Hypothalamus (tissue), 51 donors: ENCODE data around the gene EMCN.

ENCODE experiments used
- DNase-seq, 51 donors: peaks; one replicate each; lab custom pipeline; 2025; lab: John Stamatoyannopoulos, UW

The EMCN gene

DNA sequence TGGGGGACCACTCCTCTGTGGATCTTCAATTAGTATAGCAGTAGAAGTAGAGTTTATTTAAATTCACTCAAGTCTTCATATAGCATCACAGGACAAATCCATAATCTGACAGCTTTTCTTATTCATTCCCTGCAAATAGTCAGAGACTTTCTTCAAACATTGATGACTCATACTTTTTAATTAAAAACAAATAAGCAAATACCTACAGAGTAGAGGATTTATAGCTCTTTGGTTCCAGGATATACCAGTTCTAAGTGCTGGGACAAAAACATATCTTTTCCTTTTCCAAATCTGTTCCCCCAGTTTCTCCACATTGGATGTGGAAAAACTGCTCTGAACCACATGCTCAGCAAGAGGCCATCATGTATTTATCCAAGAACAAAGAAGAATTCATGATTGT is 24.1 kb downstream of the EMCN start:
- no peak for DNase-seq

- DNase-seq, result no peak
Measured at GRCh38 chr4:100492129-100492528, 25.7 kb downstream of the EMCN start.

DNA sequence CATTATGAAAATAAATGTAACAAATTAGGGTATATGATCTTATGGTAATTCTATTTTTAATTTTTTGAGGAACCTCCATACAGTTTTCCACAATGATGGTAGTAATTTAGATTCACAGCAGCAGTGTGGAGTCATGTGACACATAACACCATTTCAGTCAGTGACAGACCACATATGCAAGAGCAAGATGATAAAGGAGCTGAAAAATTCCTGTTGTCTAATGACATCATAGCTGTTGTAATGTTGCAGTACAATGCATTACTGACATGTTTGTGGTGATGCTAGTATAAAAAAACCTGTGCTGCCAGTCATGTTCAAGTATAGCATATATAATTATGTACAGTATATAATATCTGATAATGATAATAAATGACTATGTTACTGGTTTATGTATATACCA is 28.5 kb downstream of the EMCN start:
- DNase-seq, result no peak

GRCh38 chr4:100486496-100486895 is 31.3 kb downstream of the EMCN start:
- no peak for DNase-seq

DNA sequence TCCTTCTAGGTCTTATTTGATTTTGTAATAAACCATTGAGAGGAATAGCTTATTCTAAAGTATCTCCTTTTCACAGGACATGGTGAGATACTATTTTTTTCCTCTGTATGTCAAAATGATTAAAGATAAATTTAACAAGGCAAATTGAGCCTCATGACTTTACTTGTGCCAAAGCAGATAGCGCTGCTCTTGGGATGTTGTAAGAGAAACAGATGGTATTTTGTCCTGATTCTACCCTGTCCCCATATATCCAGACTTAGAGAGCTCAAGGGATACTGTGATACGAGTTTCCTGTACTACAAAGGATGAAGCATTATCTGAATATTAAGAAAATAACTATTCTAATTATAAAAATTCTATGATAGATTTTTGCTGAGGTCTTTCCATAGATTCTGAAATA is 34.0 kb downstream of the EMCN start:
- no peak for DNase-seq

- no peak for DNase-seq
Measured at GRCh38 chr4:100479971-100480370, 37.9 kb downstream of the EMCN start.

DNA sequence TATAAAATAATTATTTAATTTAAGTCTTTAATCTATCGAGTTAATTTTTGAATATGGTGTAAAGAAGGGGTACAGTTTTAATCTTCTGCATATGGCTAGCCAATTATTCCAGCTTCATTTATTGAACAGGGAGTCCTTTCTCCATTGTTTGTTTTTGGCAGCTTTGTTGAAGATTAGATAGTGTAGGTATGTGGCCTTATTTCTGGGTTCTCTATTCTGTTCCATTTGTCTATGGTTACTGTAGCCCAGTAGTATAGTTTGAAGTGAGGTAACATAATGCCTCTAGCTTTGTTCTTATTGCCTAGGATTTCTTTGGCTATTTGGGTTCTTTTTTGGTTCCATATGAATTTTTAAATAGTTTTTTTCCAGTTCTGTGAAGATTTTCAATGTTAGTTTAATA is 48.3 kb downstream of the EMCN start:
- no peak for DNase-seq

- DNase-seq, result no peak
Measured at GRCh38 chr4:100466501-100466900, 51.3 kb downstream of the EMCN start.

- DNase-seq, result no peak
Measured at GRCh38 chr4:100461807-100462605, 55.8 kb downstream of the EMCN start.

DNA sequence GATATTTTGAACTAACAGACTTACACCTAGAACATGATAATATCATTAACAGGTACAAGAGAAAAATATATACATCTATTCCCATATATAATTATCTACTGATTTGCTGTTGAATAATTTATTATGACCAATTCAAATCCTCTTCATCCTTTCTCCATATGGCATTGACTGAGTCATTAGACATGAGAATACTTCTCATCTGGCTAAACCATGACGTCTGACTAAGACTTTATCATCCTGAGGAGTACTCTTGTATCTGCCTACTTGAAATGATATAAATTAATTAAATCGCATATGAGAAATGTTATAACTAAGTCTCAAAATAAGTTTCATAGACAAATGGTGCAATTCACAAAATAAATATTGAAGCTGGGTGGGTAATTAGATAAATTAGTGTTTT is 67.4 kb downstream of the EMCN start:
- DNase-seq, result no peak

DNA sequence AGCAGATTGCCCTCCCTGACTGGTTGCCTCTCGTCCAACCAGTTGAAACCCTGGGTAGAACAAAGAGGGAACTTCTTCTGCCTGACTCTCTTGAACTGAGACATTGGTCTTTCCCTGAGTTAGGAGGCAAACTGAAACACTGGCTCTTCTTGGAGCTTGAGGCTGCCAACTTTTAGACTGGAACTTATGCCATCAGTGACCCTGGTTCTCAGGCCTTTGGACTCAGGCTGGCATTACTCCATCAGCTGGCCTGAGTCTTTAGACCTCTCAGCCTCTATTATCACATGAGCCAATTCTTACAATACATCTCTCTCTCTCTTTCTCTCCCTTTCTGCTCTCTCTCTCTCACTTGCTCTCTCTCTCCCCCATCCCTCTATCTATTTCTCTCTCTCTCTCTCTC is 86.4 kb downstream of the EMCN start:
- DNase-seq, result no peak

GRCh38 chr4:100430451-100430850 is 87.4 kb downstream of the EMCN start:
- no peak for DNase-seq

GRCh38 chr4:100429616-100430015 is 88.2 kb downstream of the EMCN start:
- DNase-seq, result no peak

DNA sequence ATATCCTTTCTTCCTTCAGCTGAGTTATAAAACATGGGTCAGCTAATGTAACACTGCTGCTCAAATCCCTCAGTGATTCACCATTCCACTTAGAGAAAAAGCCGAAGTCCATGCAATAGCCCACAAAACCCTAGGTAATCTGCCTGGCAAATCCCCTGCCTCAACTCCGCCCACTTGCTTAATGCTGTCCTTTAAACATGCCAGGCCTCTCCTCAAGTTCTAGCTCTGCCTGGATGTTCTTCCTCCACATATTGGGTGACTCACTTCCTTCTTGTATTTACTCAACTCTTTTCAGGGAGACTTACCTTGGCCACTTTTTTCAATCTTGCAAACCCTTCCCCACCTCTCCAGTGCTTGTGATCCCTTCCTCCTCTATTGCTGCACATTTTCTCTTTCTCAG is 89.8 kb downstream of the EMCN start:
- no peak for DNase-seq

DNA sequence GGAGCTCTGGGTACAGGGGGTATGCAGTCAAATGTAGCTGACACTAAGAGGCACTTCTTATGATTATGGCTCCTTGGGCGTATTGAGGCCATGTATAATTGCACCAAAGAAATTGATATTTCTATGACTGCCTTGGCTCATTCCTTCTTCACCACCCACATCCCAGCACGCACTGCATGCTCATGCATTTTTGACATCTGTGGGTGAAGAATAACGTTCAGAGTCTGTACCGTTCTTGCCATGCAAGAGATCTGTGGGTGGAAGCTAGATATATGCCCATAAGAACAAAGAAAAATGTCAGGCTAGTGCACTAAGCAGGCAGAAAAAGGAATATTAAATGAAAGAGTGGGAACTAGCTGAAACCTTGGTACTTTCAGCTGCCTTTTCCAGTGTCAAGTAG is 93.4 kb downstream of the EMCN start:
- peak in 3 of 51 donors; percentile 7 to 36 (median 34) for DNase-seq

DNA sequence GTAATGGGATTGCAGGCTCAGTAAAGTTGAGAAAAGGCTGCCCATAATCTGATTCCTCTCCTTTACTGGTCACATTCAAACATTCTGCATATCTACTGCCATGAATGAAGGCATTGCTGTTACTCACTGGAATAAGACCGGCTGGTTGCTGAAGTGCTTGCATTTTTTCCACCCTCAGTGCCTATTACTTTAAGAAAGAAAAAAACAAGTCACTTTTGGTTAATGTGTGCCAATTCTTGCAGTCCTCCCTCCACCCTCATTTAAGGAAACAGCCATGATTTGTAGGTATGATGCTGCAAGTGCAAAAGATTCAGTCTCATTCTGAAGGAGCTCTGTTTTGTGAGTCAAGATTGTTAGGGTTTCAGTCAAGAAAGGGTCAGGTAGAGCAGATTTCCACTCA is 94.9 kb downstream of the EMCN start:
- DNase-seq, result no peak

DNA sequence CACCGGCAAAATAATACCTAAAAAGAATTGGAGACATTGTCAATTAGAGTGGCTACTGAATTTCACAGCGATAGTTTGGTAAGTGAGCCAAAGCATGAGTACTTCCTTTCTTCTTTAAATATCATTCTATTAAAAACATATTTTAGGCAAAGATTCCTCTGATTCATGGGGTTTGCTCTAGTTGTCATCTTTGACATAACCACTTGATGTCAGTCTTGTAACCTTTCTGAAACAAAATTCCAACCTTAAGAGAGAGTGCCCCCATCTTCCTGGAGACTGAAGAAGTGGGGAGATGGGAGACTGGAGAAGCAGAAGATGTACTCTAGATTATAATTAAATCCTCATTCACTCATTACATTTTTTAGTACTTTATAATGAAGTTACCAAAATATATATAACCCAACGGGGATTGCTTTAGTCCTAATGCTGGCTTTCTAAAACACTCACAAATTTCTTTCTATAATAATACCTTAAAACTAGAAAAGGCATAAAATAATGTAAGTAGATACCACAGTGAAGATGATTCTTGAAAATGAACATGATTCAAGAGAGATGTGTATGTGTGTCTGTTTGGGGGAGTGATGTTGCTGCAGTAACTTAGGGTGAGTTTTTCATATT is 96.4 kb downstream of the EMCN start:
- DNase-seq, result peak in 1 of 51 donors; percentile 42

- no peak for DNase-seq
Measured at GRCh38 chr4:100420571-100420970, 97.3 kb downstream of the EMCN start.

DNA sequence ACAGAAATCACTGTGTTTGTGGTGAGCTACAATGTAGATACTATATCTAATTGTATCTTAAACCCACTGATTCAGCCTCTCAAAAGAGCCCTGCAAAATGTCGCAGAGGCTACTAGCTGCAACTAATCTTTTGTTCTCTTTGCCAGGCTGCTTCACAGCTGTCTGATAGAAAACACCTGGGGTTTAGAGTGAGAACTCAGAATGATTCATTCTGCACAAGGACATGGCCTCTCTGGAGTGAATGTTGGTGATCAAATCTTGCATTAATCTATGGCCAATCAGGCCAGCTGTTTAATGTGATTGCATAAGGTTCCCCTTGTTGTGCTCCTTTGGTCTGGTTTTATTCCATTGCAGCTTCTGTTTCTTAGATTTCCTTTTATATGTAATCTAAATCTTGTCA is 100.3 kb downstream of the EMCN start:
- no peak for DNase-seq

DNA sequence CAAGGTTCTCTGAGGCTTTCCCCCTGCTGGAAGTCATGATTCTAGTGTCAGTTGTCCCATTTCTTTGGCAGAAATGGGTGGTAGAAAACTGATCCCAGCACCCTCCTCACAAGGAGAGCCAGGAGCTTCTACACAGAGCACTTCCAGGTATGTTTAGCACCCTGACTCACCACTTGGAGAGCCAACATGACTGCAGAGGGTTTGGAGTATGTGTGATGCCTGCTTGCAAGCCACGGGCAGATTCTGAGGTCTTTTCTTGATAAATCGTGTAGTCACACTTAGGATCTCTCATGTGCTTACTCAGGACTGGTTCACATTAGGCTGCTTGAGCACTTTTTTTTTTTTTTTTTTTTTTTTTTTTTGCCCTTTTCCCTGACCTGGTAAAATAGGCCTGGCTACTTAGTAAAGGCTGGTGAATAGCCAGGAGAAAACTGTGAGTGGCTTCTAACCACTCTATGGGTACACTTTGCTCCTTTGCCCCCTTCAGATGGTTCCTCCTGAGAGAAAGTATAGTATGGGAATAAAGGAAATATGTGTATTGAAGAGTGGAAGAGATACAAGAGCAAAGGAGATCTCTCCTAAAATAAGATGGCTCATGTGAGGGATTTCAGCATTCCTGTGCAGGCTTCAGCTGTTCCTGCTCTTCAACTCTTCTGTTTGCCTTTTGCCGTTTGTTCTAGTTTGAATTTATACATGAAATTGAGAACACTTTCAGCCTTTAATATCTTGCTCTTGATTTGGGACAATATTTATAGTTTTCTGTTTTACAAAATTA is 103.6 kb downstream of the EMCN start:
- no peak for DNase-seq

DNA sequence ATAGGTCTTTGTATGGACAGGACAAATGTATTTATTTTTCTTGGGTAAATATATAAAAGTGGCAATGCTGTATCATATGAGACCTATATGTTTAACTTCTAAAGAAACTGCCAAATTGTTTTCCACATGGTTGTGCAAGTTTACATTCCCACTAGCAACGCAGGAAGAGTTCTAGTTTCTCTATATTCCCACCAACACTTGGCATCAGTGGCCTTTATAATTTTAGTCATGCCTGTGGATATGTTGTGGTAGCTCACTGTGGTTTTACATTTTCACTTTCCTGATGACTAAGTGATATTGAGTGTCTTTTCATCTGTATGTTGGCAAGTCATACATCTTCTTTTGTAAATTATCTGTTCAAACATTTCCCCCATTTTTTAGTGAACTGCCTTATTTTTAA is 126.0 kb downstream of the EMCN start:
- no peak for DNase-seq

- DNase-seq, result no peak
Measured at GRCh38 chr4:100391086-100391485, 126.7 kb downstream of the EMCN start.
